Measurements from ENCODE around the gene COA3.

Gene COA3

DNA sequence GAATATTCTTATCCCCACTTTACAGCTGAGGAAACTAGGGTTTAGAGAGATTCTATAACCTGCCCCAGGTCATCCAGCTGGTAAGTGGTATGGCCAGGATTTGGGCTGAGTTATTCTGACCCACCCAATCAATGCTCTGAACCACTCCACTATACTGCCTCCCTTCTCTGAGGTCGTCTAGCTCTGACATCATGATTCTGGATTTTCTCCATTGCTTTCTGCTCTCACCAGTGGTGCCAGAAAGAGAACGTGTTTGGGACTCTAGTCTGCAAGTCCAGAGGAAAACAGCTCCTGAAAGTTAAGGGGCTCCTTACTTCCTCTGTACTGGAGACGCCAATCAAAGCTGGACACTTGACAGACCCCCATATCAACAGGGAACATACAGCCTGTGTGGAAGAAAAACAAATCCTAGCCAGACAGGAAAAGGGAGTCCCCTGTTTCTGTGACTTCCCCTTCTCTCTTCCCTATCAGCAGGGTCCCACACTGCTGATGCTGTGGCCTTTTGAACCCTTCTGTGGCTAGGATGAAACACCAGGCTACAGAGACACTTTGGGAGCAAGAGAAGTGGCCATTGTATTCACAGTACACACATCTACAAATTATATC is 47.7 kb downstream of the COA3 start:
- DNase-seq (ENCODE audit: low spot score), result no peak

DNA sequence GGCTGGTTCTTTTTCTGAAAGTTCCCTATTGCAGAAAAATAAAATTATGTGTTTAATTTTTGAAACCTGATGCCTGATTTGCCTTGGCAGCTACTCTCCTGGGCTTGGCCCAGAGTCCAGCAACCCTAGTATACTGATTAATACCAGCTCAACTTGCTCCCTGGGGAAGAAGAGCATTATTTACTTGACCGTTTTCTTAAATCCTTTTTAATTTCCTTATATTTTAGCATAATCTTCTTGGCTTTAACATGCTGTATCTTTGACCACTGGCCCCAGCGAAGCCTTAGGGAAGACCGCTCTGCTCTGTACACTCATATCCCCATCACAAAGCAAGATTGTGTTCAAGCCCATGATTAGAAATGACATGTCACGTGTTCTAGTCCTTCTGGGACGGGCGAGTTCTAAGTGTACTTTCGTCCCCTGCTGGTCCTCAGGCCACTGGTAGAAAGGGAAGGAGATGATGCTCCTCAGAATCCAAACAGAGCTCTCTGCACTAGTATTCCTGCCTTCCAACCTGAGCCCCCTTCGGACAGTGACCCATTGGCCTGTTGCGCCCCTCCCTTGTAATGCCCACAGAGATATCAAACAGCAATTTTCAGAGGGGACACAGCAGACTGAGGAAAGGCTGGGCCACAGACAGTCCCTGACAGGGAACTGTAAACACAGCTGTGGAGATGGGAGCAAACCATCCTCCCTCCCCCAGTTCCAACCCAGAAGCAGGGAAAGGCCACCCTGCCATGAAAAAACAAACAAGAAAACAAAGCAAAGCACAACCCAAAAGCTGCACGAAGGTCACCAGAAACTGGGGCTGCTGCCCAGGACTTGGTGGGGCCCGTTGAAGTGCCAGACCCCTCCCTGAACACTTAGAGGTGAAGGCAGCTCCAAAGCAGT is 49.4 kb downstream of the COA3 start:
- DNase-seq (ENCODE audit: low spot score), result no peak

DNA sequence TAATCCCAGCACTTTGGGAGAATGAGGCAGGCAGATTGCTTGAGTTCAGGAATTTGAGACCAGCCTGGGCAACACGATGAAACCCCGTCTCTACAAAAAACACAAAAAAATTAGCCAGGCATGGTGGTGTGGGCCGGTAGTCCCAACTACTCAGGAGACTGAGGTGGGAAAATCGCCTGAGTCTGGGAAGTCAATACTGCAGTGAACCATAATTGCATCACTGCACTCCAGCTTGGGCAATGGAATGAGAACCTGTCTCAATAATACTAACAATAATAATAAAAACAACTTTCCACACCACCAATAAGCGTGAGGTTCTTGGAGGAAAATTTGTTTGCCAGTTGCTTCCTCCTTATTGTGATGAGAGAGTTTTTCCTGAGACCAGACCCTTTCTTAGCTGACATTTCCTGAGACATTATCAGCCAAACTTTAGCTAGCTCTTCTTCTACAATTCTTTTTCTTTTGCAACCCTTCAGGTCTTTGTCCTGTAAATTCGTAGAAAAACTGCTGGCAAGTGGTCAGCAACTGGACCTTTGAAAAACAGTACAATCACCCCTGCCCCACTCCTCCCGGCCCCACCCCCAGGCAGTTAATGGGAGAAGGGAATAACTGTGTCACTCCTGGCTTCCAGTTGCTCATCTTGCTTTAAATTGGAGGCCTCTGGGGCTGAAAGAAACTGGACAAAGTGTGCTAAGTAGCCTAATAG is 50.1 kb downstream of the COA3 start:
- no peak for DNase-seq (ENCODE audit: low spot score)

All from CD4-positive, alpha-beta T cell treated with Interleukin-6 at 100 ng/mL for 8 hours (primary cell).